ENCODE results near the gene DOCK1.

DOCK1 gene

DNA sequence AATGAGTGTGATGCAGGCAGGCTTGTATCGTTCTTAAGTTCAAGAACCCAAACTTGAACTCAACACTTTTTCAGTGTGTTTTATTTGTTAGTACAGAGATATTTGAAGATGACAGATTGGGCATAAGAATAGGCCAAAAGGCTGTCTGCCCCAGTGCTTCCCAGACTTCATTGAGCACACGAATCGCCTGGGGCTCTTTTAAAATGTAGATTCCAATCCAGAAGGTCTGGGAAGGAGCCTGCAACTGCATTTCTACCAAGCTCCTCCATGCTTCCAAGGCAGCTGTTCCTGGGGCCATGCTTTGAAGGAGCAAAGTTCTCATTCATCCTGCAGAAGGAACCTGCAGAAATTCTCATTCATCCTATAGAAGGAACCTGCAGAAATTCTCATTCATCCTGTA, 405.7 kb downstream of the DOCK1 start:
- TF ChIP-seq, protein P1, sequence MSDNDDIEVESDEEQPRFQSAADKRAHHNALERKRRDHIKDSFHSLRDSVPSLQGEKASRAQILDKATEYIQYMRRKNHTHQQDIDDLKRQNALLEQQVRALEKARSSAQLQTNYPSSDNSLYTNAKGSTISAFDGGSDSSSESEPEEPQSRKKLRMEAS (IDR thresholded peaks at IDR 0.05; ENCODE audit: low read depth, low read length): no peak
- TF ChIP-seq, protein P2, sequence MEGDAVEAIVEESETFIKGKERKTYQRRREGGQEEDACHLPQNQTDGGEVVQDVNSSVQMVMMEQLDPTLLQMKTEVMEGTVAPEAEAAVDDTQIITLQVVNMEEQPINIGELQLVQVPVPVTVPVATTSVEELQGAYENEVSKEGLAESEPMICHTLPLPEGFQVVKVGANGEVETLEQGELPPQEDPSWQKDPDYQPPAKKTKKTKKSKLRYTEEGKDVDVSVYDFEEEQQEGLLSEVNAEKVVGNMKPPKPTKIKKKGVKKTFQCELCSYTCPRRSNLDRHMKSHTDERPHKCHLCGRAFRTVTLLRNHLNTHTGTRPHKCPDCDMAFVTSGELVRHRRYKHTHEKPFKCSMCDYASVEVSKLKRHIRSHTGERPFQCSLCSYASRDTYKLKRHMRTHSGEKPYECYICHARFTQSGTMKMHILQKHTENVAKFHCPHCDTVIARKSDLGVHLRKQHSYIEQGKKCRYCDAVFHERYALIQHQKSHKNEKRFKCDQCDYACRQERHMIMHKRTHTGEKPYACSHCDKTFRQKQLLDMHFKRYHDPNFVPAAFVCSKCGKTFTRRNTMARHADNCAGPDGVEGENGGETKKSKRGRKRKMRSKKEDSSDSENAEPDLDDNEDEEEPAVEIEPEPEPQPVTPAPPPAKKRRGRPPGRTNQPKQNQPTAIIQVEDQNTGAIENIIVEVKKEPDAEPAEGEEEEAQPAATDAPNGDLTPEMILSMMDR (IDR thresholded peaks at IDR 0.05; ENCODE audit: low read depth, low read length): no peak
- no peak for TF ChIP-seq MYC (IDR thresholded peaks at IDR 0.05; ENCODE audit: low read depth, low read length)
- no peak overlapping the region for H3K4me3 ChIP-seq (ENCODE audit: low read depth, low read length)
- DNase-seq (ENCODE audit: low read depth): no peak

DNA sequence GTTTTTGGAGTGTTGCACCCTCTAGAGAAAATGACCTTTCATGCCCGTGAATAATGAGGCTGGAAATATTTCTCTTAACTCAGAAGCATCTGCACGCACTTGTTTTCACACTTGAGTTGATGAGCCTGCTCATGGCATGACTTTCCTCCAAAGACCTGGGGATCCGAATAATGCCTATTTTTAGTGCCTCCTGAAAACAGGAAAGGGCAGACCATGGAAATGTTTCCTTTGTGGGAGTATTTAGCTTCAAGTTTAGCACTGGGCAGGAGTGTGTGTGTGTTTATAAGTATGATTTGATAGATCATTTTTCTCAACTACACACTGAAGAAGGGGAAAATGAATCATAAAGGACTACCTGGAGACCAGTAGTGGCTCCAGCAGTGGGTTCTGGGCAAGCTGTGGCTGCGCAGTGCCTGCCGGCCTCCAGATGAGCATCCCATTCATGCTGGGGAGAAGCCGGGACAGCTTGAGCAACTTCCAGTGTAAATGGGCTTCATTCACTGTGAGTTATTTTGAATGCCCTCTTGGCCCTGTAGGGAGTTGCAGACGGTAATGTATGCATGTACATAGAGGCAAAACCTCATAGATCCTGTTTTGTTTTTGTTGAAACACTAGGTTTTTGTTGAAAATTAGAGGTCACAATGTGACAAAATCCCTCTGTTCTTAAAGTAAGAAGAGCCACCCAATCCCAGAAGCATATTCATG, 408.9 kb downstream of the DOCK1 start:
- TF ChIP-seq, protein P1 (IDR thresholded peaks at IDR 0.05; ENCODE audit: low read depth, low read length): no peak
- no peak for TF ChIP-seq POLR2A (IDR thresholded peaks at IDR 0.05; ENCODE audit: extremely low read depth, insufficient read length)
- TF ChIP-seq MYC (IDR thresholded peaks at IDR 0.05; ENCODE audit: low read depth, low read length): no peak
- TF ChIP-seq, protein P2 (IDR thresholded peaks at IDR 0.05; ENCODE audit: low read depth, low read length): no peak
- H3K4me3 ChIP-seq (ENCODE audit: low read depth, low read length): no peak overlapping the region
- DNase-seq (ENCODE audit: low read depth): no peak

DNA sequence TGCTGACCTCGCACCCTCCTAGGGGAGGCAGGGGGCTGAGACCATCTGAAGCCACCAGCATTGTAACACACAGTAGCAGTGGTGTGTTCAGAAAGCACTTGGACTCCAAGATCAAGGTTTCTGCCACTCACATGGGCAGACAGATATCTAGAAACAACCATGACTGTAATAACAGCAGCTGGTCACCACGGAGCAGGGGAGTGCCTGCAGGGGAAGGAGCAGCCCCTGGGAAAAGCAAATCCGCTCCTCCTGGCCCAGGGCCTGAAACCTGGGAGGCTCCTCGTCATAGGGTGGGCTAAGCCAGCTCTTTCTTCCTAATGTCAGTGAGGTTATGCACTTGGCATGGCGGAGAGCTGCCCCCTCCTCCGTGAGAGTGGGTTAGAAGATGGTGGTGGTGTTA, 409.6 kb downstream of the DOCK1 start:
- H3K4me3 ChIP-seq (ENCODE audit: low read depth, low read length): no peak overlapping the region

DNA sequence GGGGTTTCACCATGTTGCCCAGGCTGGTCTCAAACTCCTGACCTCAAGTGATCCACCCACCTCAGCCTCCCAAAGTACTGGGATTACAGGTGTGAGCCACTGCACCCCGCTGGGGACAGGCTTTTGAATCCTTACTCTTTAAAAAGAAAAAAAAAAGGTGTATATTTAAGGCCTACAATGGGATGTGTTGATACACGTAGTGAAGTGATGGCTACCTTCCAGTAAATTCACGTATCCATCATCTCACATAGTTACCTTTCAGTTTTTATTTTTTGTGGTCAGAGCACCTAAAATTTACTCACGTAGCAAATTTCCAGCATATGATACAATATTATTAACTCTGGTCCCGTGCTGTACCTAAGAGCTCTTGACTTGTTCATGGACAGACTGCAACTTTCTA, 410.7 kb downstream of the DOCK1 start:
- DNase-seq (ENCODE audit: low read depth): no peak
- TF ChIP-seq POLR2A (IDR thresholded peaks at IDR 0.05; ENCODE audit: extremely low read depth, insufficient read length) (no peak), MYC (IDR thresholded peaks at IDR 0.05; ENCODE audit: low read depth, low read length) (no peak)
- TF ChIP-seq, protein P1 (IDR thresholded peaks at IDR 0.05; ENCODE audit: low read depth, low read length): no peak
- TF ChIP-seq, protein P2 (IDR thresholded peaks at IDR 0.05; ENCODE audit: low read depth, low read length): no peak
- no peak overlapping the region for H3K4me3 ChIP-seq (ENCODE audit: low read depth, low read length)

More for the DNA sequence above, 409.6 kb downstream of the DOCK1 start:
- TF ChIP-seq MYC (IDR thresholded peaks at IDR 0.05; ENCODE audit: low read depth, low read length) (no peak), POLR2A (IDR thresholded peaks at IDR 0.05; ENCODE audit: extremely low read depth, insufficient read length) (no peak)
- TF ChIP-seq, protein P1 (IDR thresholded peaks at IDR 0.05; ENCODE audit: low read depth, low read length): no peak
- DNase-seq (ENCODE audit: low read depth): no peak

DNA sequence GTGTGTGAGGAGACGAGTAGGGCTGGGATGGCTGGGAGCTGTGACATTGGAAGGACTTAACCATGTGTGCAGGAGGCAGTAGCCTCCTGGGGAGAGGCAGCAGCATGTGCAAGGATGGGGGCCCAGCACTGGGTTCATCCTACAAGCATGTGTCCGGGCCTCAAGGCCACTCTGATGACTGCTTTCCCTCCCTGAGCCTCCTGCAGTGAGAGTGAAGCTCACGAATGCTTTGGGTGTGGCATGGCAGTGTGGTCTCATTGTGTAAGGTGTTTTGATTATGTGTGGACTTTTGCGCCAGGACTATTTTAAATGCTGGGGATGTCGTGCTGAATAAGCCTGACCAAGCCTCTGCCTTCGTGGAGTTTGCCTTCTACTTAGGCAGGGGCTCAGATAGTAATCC, 413.2 kb downstream of the DOCK1 start:
- TF ChIP-seq, protein P1 (IDR thresholded peaks at IDR 0.05; ENCODE audit: low read depth, low read length): no peak
- DNase-seq (ENCODE audit: low read depth): no peak
- no peak overlapping the region for H3K4me3 ChIP-seq (ENCODE audit: low read depth, low read length)

DNA sequence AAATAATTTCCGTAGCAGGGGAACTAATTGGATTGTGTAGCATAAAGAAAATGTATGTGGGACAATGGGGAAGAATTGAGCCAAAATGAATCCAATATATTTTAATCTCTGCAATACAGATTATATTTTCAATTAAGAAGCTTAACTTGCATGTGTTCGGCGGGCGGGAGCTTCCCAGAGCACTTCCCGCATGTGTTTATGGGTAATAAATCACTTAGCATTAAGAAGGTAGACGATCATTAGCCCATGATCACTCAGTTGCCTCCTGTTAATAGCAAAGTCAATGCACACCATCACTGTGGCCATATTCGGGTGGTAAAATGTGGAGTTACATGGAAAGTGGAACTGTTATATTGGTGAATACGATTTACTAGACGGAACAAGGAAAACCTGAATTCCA, 414.0 kb downstream of the DOCK1 start:
- H3K4me3 ChIP-seq (ENCODE audit: low read depth, low read length): no peak overlapping the region
- TF ChIP-seq MYC (IDR thresholded peaks at IDR 0.05; ENCODE audit: low read depth, low read length) (no peak), POLR2A (IDR thresholded peaks at IDR 0.05; ENCODE audit: extremely low read depth, insufficient read length) (no peak)
- TF ChIP-seq, protein P2 (IDR thresholded peaks at IDR 0.05; ENCODE audit: low read depth, low read length): no peak
- TF ChIP-seq, protein P1 (IDR thresholded peaks at IDR 0.05; ENCODE audit: low read depth, low read length): no peak
- no peak for DNase-seq (ENCODE audit: low read depth)

Data from NB4 (cell line).